ENCODE data around the gene GGTA1.
A peak's percentile ranks its signal among the peaks of the same experiment; 100 is the strongest.

GGTA1 gene

GRCh38 chr9:121508415-121508814, 8.8 kb upstream of the GGTA1 start:
- Histone ChIP-seq H3K9me3 (ENCODE audit: control insufficient read depth, insufficient read depth, low read length) (no peaks in the 10 kb centered on the region), H3K79me2 (ENCODE audit: control insufficient read depth, low read length) (no peaks in the 10 kb centered on the region), H3K4me3 (ENCODE audit: low read length) (no peak overlapping the region), H3K27ac (ENCODE audit: low read depth, low read length) (no peak overlapping the region), H3K36me3 (ENCODE audit: control insufficient read depth, low read length) (no peaks in the 10 kb centered on the region), H3F3A (ENCODE audit: control insufficient read depth, insufficient read depth) (0 out of 2 replicates have a peak, but pooled peaks cover 4% of the 10 kb centered on the region), H3K4me1 (ENCODE audit: control insufficient read depth, low read length) (peaks cover 13% of the 10 kb centered on the region), H3K4me2 (ENCODE audit: low read length) (0 out of 2 replicates have a peak overlapping the region, but pooled peaks have one; percentile 21), H3K27me3 (ENCODE audit: control insufficient read depth, low read length) (no peaks in the 10 kb centered on the region), H4K20me1 (ENCODE audit: control insufficient read depth, insufficient read depth, low read depth, low read length) (no peaks in the 10 kb centered on the region), H3K9me2 (replicated peaks; ENCODE audit: control insufficient read depth, low read length) (no peaks in the 10 kb centered on the region)
- TF ChIP-seq CTCF (IDR thresholded peaks at IDR 0.05; ENCODE audit: low read depth, low read length, poor library complexity, severe bottlenecking) (no peak), EZH2phosphoT487 (IDR thresholded peaks at IDR 0.05; ENCODE audit: borderline replicate concordance, low read length) (no peak)

DNA sequence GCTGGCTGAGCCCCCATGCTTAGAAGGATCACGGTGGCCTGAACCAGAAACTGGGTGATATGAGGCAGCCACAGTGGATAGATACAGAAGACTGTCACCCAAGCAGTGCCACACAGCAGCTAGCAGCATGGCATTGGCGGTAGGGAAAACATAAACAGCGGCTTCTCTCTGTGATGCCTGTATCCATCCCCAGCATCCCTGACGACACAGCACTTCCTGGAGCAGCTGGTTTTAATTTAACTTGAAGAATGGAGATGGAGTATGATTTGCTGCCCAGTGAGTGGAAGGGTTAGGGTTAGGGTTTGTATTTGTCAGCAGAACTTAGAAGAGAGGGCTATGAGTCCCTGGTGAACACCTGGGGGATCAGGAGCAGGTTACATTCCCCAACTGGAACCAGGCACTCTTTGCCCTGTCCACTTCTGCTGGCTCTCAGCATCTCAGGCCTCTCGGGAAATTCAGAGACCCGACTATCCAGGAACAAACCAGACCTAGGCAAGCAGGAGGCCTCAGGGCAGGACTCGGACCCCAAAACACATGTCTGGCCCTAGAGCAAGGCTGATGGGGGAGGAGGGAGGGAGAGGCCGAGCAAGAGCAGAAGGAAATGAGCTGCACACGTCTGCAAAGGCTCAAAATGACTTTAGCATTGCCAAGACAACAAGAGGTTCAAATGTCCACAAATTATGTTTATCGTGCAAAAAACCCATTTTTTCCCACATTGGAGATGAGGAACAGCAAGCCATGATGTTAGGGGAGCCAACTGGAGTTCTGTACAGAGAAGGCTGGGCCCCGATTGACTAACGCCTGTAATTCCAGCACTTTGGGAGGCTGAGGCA, 6.5 kb upstream of the GGTA1 start:
- Histone ChIP-seq H3K36me3 (ENCODE audit: control insufficient read depth, low read length) (no peaks in the 10 kb centered on the region), H3K79me2 (ENCODE audit: control insufficient read depth, low read length) (no peaks in the 10 kb centered on the region), H3K4me2 (ENCODE audit: low read length) (no peak overlapping the region), H3K27ac (ENCODE audit: low read depth, low read length) (no peak overlapping the region), H3K9me3 (ENCODE audit: control insufficient read depth, insufficient read depth, low read length) (no peaks in the 10 kb centered on the region), H3K9me2 (replicated peaks; ENCODE audit: control insufficient read depth, low read length) (no peaks in the 10 kb centered on the region), H3K4me3 (ENCODE audit: low read length) (no peak overlapping the region), H3K4me1 (ENCODE audit: control insufficient read depth, low read length) (peaks cover 13% of the 10 kb centered on the region), H3F3A (ENCODE audit: control insufficient read depth, insufficient read depth) (0 out of 2 replicates have a peak, but pooled peaks cover 4% of the 10 kb centered on the region), H4K20me1 (ENCODE audit: control insufficient read depth, insufficient read depth, low read depth, low read length) (no peaks in the 10 kb centered on the region), H3K27me3 (ENCODE audit: control insufficient read depth, low read length) (peaks cover under 1% of the 10 kb centered on the region; the same call in 1 of the 2 replicates)
- no peak for TF ChIP-seq CTCF (IDR thresholded peaks at IDR 0.05; ENCODE audit: low read depth, low read length, poor library complexity, severe bottlenecking)
- TF ChIP-seq EZH2phosphoT487 (IDR thresholded peaks at IDR 0.05; ENCODE audit: borderline replicate concordance, low read length): no peak

DNA sequence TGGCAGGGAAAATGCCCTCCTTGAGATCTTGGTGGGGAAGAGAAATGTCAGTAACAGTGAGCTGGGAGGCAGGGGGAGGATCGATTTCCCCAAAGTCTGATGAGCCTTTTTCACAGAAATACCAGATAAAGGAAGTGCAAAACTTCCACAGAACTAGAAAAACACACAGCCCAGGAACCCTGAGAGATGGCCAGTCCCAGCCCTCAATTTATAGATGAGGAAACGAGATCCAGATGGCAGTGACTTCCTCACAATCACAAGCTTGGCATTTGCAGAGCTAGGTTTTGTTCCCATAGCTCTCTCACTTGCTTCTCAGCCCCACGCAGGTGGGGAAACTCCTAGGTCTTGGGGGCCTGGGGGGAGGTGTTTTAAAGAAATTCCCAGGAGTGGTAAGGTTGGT, 3.8 kb upstream of the GGTA1 start:
- Histone ChIP-seq H4K20me1 (ENCODE audit: control insufficient read depth, insufficient read depth, low read depth, low read length) (no peaks in the 10 kb centered on the region), H3K79me2 (ENCODE audit: control insufficient read depth, low read length) (no peaks in the 10 kb centered on the region), H3K4me1 (ENCODE audit: control insufficient read depth, low read length) (peaks cover 7% of the 10 kb centered on the region), H3F3A (ENCODE audit: control insufficient read depth, insufficient read depth) (no peaks in the 10 kb centered on the region), H3K27ac (ENCODE audit: low read depth, low read length) (no peak overlapping the region), H3K4me3 (ENCODE audit: low read length) (no peak overlapping the region), H3K4me2 (ENCODE audit: low read length) (no peak overlapping the region), H3K9me2 (replicated peaks; ENCODE audit: control insufficient read depth, low read length) (no peaks in the 10 kb centered on the region), H3K36me3 (ENCODE audit: control insufficient read depth, low read length) (no peaks in the 10 kb centered on the region), H3K9me3 (ENCODE audit: control insufficient read depth, insufficient read depth, low read length) (no peaks in the 10 kb centered on the region), H3K27me3 (ENCODE audit: control insufficient read depth, low read length) (peaks cover 23% of the 10 kb centered on the region)
- TF ChIP-seq CTCF (IDR thresholded peaks at IDR 0.05; ENCODE audit: low read depth, low read length, poor library complexity, severe bottlenecking) (no peak), EZH2phosphoT487 (IDR thresholded peaks at IDR 0.05; ENCODE audit: borderline replicate concordance, low read length) (no peak)

Measured in DOHH2 (cell line).